ENCODE data around the gene MAIP1.

Gene MAIP1

GRCh38 chr2:199933466-199933865 is 21.9 kb upstream of the MAIP1 start:
- Histone ChIP-seq H3K4ac (ENCODE audit: low read length) (no peak overlapping the region), H3K4me3 (ENCODE audit: low read length in 2 of 2) (no peak overlapping the region), H2AFZ (ENCODE audit: low read length) (no peak overlapping the region), H3K79me1 (ENCODE audit: low read depth, low read length) (no peaks in the 10 kb centered on the region), H2AK5ac (ENCODE audit: low read depth, low read length) (no peak overlapping the region), H3K23ac (ENCODE audit: low read depth, low read length, poor library complexity) (no peak overlapping the region), H4K8ac (ENCODE audit: low read depth, low read length) (no peak overlapping the region), H3K27ac (replicated peaks; ENCODE audit: low read length) (no peak overlapping the region), H3K27me3 (ENCODE audit: control insufficient read depth in 3 of 3, insufficient read depth in 3 of 3, low read depth in 1 of 3, low read length in 3 of 3) (no peaks in the 10 kb centered on the region), H2BK5ac (ENCODE audit: low read length) (no peak overlapping the region), H3K9me3 (replicated peaks in 1 of 2; ENCODE audit: control insufficient read depth in 2 of 2, insufficient read depth in 1 of 2, low read depth in 1 of 2, low read length in 2 of 2) (no peaks in the 10 kb centered on the region), H2BK120ac (ENCODE audit: low read depth, low read length) (no peak overlapping the region), H4K91ac (ENCODE audit: low read depth, low read length, poor library complexity) (no peak overlapping the region), H3K14ac (ENCODE audit: low read length) (no peak overlapping the region), H3K4me1 (ENCODE audit: control insufficient read depth in 2 of 2, insufficient read depth in 1 of 2, low read depth in 1 of 2, low read length in 2 of 2) (no peaks in the 10 kb centered on the region), H2BK12ac (ENCODE audit: low read length) (no peak overlapping the region), H3K18ac (ENCODE audit: low read length) (no peak overlapping the region), H2BK15ac (ENCODE audit: low read length) (no peak overlapping the region), H3K4me2 (ENCODE audit: insufficient read depth, low read length, poor library complexity, severe bottlenecking) (no peak overlapping the region), H3K9ac (ENCODE audit: low read depth, low read length, poor library complexity) (no peak overlapping the region), H3K36me3 (replicated peaks in 1 of 2; ENCODE audit: control insufficient read depth in 2 of 2, insufficient read depth in 2 of 2, low read length in 2 of 2) (peaks cover 4 to 95% of the 10 kb centered on the region in 2 donors)
- WGBS, 2 donors (ENCODE audit: extremely low coverage in 2 of 2, insufficient read length in 2 of 2, insufficient replicate concordance in 1 of 2), result no CpG with 5 or more reads among the region's 3 CpGs
- DNase-seq (ENCODE audit: low spot score), result no peak

GRCh38 chr2:199936554-199936953 is 18.8 kb upstream of the MAIP1 start:
- Histone ChIP-seq H3K27ac (replicated peaks; ENCODE audit: low read length) (no peak overlapping the region), H2AFZ (ENCODE audit: low read length) (no peak overlapping the region), H3K4me1 (ENCODE audit: control insufficient read depth in 2 of 2, insufficient read depth in 1 of 2, low read depth in 1 of 2, low read length in 2 of 2) (no peaks in the 10 kb centered on the region), H2BK15ac (ENCODE audit: low read length) (no peak overlapping the region), H3K27me3 (ENCODE audit: control insufficient read depth in 3 of 3, insufficient read depth in 3 of 3, low read depth in 1 of 3, low read length in 3 of 3) (no peaks in the 10 kb centered on the region), H3K79me1 (ENCODE audit: low read depth, low read length) (no peaks in the 10 kb centered on the region), H3K9ac (ENCODE audit: low read depth, low read length, poor library complexity) (no peak overlapping the region), H3K23ac (ENCODE audit: low read depth, low read length, poor library complexity) (no peak overlapping the region), H2AK5ac (ENCODE audit: low read depth, low read length) (no peak overlapping the region), H3K14ac (ENCODE audit: low read length) (no peak overlapping the region), H2BK5ac (ENCODE audit: low read length) (no peak overlapping the region), H3K4ac (ENCODE audit: low read length) (no peak overlapping the region), H3K9me3 (replicated peaks in 1 of 2; ENCODE audit: control insufficient read depth in 2 of 2, insufficient read depth in 1 of 2, low read depth in 1 of 2, low read length in 2 of 2) (no peaks in the 10 kb centered on the region), H3K18ac (ENCODE audit: low read length) (no peak overlapping the region), H4K91ac (ENCODE audit: low read depth, low read length, poor library complexity) (no peak overlapping the region), H3K36me3 (replicated peaks in 1 of 2; ENCODE audit: control insufficient read depth in 2 of 2, insufficient read depth in 2 of 2, low read length in 2 of 2) (peaks cover 2 to 97% of the 10 kb centered on the region in 2 donors), H3K4me3 (ENCODE audit: low read length in 2 of 2) (no peak overlapping the region), H3K4me2 (ENCODE audit: insufficient read depth, low read length, poor library complexity, severe bottlenecking) (no peak overlapping the region), H4K8ac (ENCODE audit: low read depth, low read length) (no peak overlapping the region), H2BK120ac (ENCODE audit: low read depth, low read length) (no peak overlapping the region), H2BK12ac (ENCODE audit: low read length) (no peak overlapping the region)
- no peak for DNase-seq (ENCODE audit: low spot score)
- WGBS, 2 donors (ENCODE audit: extremely low coverage in 2 of 2, insufficient read length in 2 of 2, insufficient replicate concordance in 1 of 2), result no CpG with 5 or more reads among the region's 2 CpGs

GRCh38 chr2:199940373-199940772 is 15.0 kb upstream of the MAIP1 start:
- H3K36me3 ChIP-seq (replicated peaks in 1 of 2; ENCODE audit: control insufficient read depth in 2 of 2, insufficient read depth in 2 of 2, low read length in 2 of 2), result peaks cover 4 to 94% of the 10 kb centered on the region in 2 donors
- WGBS, 2 donors (ENCODE audit: extremely low coverage in 2 of 2, insufficient read length in 2 of 2, insufficient replicate concordance in 1 of 2), result no CpG with 5 or more reads among the region's 2 CpGs

GRCh38 chr2:199943373-199943772 is 12.0 kb upstream of the MAIP1 start:
- Histone ChIP-seq H3K9ac (ENCODE audit: low read depth, low read length, poor library complexity) (no peak overlapping the region), H3K4me1 (ENCODE audit: control insufficient read depth in 2 of 2, insufficient read depth in 1 of 2, low read depth in 1 of 2, low read length in 2 of 2) (no peaks in the 10 kb centered on the region), H3K4me2 (ENCODE audit: insufficient read depth, low read length, poor library complexity, severe bottlenecking) (no peak overlapping the region), H4K8ac (ENCODE audit: low read depth, low read length) (no peak overlapping the region), H2BK5ac (ENCODE audit: low read length) (no peak overlapping the region), H2BK15ac (ENCODE audit: low read length) (no peak overlapping the region), H3K9me3 (replicated peaks in 1 of 2; ENCODE audit: control insufficient read depth in 2 of 2, insufficient read depth in 1 of 2, low read depth in 1 of 2, low read length in 2 of 2) (no peaks in the 10 kb centered on the region), H3K27me3 (ENCODE audit: control insufficient read depth in 3 of 3, insufficient read depth in 3 of 3, low read depth in 1 of 3, low read length in 3 of 3) (no peaks in the 10 kb centered on the region), H2AK5ac (ENCODE audit: low read depth, low read length) (no peak overlapping the region), H2BK120ac (ENCODE audit: low read depth, low read length) (no peak overlapping the region), H2BK12ac (ENCODE audit: low read length) (no peak overlapping the region), H4K91ac (ENCODE audit: low read depth, low read length, poor library complexity) (no peak overlapping the region), H3K18ac (ENCODE audit: low read length) (no peak overlapping the region), H3K4ac (ENCODE audit: low read length) (no peak overlapping the region), H2AFZ (ENCODE audit: low read length) (no peak overlapping the region), H3K27ac (replicated peaks; ENCODE audit: low read length) (no peak overlapping the region), H3K4me3 (ENCODE audit: low read length in 2 of 2) (no peak overlapping the region), H3K14ac (ENCODE audit: low read length) (no peak overlapping the region), H3K23ac (ENCODE audit: low read depth, low read length, poor library complexity) (no peak overlapping the region), H3K36me3 (replicated peaks in 1 of 2; ENCODE audit: control insufficient read depth in 2 of 2, insufficient read depth in 2 of 2, low read length in 2 of 2) (peaks cover 4 to 94% of the 10 kb centered on the region in 2 donors), H3K79me1 (ENCODE audit: low read depth, low read length) (no peaks in the 10 kb centered on the region)
- DNase-seq (ENCODE audit: low spot score), result no peak
- no CpG with 5 or more reads among the region's 4 CpGs for WGBS, 2 donors (ENCODE audit: extremely low coverage in 2 of 2, insufficient read length in 2 of 2, insufficient replicate concordance in 1 of 2)

More at GRCh38 chr2:199940373-199940772, 15.0 kb upstream of the MAIP1 start:
- H2BK12ac ChIP-seq (ENCODE audit: low read length), result no peak overlapping the region
- H3K79me1 ChIP-seq (ENCODE audit: low read depth, low read length), result no peaks in the 10 kb centered on the region
- no peak overlapping the region for H3K23ac ChIP-seq (ENCODE audit: low read depth, low read length, poor library complexity)
- no peak overlapping the region for H4K91ac ChIP-seq (ENCODE audit: low read depth, low read length, poor library complexity)
- H3K4me3 ChIP-seq (ENCODE audit: low read length in 2 of 2), result no peak overlapping the region
- H3K18ac ChIP-seq (ENCODE audit: low read length), result no peak overlapping the region
- no peak overlapping the region for H2BK120ac ChIP-seq (ENCODE audit: low read depth, low read length)
- no peaks in the 10 kb centered on the region for H3K4me1 ChIP-seq (ENCODE audit: control insufficient read depth in 2 of 2, insufficient read depth in 1 of 2, low read depth in 1 of 2, low read length in 2 of 2)
- DNase-seq (ENCODE audit: low spot score), result no peak
- no peak overlapping the region for H3K4me2 ChIP-seq (ENCODE audit: insufficient read depth, low read length, poor library complexity, severe bottlenecking)
- no peak overlapping the region for H2BK5ac ChIP-seq (ENCODE audit: low read length)
- no peak overlapping the region for H3K9ac ChIP-seq (ENCODE audit: low read depth, low read length, poor library complexity)
- H3K27ac ChIP-seq (replicated peaks; ENCODE audit: low read length), result no peak overlapping the region
- H2BK15ac ChIP-seq (ENCODE audit: low read length), result no peak overlapping the region
- no peak overlapping the region for H3K14ac ChIP-seq (ENCODE audit: low read length)
- H2AK5ac ChIP-seq (ENCODE audit: low read depth, low read length), result no peak overlapping the region
- no peak overlapping the region for H4K8ac ChIP-seq (ENCODE audit: low read depth, low read length)
- H2AFZ ChIP-seq (ENCODE audit: low read length), result no peak overlapping the region
- H3K9me3 ChIP-seq (replicated peaks in 1 of 2; ENCODE audit: control insufficient read depth in 2 of 2, insufficient read depth in 1 of 2, low read depth in 1 of 2, low read length in 2 of 2), result no peaks in the 10 kb centered on the region
- no peaks in the 10 kb centered on the region for H3K27me3 ChIP-seq (ENCODE audit: control insufficient read depth in 3 of 3, insufficient read depth in 3 of 3, low read depth in 1 of 3, low read length in 3 of 3)
- no peak overlapping the region for H3K4ac ChIP-seq (ENCODE audit: low read length)

All from neuronal stem cell (in vitro differentiated cells).